Skeletal muscle tissue (tissue), 4 donors: ENCODE results near the gene PRPF6. TPM values are rescaled to one million over a fixed set of nuclear protein-coding genes. Genes with fewer than 3 reads are reported as not detected.

Experiments used
- H3K27ac ChIP-seq: one replicate; pipeline ENCODE4 v1.7.0; 2013; ENCODE audit warnings: mild to moderate bottlenecking, low read depth, low read length, inconsistent platforms
- H3K27me3 ChIP-seq, 3 donors: one replicate each; pipeline ENCODE4 v1.7.0; 2013; ENCODE audit warnings: low read length in 3 of 3; ENCODE audit not compliant: control insufficient read depth in 3 of 3, insufficient read depth in 3 of 3
- H3K36me3 ChIP-seq, 3 donors: one replicate each; pipeline ENCODE4 v1.7.0; 2013; ENCODE audit warnings: low read length in 3 of 3; ENCODE audit not compliant: control insufficient read depth in 3 of 3, insufficient read depth in 3 of 3
- H3K4me1 ChIP-seq, 3 donors: one replicate each; pipeline ENCODE4 v1.7.0; 2013; ENCODE audit warnings: low read length in 3 of 3, mild to moderate bottlenecking in 3 of 3; ENCODE audit not compliant: control insufficient read depth in 3 of 3, insufficient read depth in 3 of 3
- H3K4me3 ChIP-seq, 3 donors: one replicate each; pipeline ENCODE4 v1.7.0; 2013; ENCODE audit warnings: low read length in 3 of 3
- H3K9ac ChIP-seq, 3 donors: one replicate each; pipeline ENCODE4 v1.7.0; 2013; ENCODE audit warnings: low read length in 3 of 3, mild to moderate bottlenecking in 3 of 3, moderate library complexity in 2 of 3, low read depth in 1 of 3
- H3K9me3 ChIP-seq, 3 donors: one replicate each; pipeline ENCODE4 v1.7.0; 2013; ENCODE audit warnings: low read length in 3 of 3; ENCODE audit not compliant: control insufficient read depth in 3 of 3
- total RNA-seq: library from RNA; depleted of rRNA; stranded (reverse); fragments of >200 nt; gene quantifications from one replicate; pipeline ENCODE4 v1.2.3, GENCODE V29; 2014
- donor health status: Osteomylitis.

PRPF6 gene
- total RNA-seq, 1 donor from 2014 or later, result 55.8 TPM

DNA sequence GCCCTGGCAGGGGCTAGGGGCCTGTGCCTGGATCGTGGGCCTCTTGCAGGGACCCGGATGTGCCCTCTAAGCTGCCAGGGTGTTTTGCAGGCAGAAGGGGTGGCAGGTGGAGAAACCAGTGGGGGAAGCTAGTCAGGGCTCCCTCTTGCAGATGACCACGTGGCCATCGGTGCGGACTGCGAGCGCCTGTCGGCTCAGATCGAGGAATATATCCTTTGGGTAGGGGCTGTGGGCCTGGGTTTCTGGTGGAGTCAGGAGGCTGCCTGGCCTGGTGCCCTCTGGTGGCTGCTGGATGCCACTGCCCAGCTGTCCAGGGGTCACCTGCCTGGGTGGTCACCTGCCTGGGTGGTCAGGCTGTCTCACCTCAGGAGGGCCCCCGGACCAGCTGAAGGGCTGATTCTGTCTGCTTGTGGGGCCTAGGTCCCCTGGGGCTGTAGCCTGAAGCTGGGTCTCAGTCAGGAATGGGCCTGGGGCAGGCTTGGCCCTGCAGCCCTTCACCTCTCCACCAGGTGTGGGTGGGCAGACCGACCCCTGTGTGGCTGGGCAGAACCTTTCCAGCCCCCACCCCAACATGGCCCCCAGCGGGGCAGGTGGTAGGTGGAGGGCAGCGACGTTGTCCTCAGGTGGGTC lies 88.8 kb downstream of the PRPF6 start:
- Histone ChIP-seq H3K27ac (no peak overlapping the region), H3K9ac (no peak overlapping the region), H3K9me3 (no peaks in the 10 kb centered on the region), H3K4me1 (peaks cover 0 to 9% (median 4%) of the 10 kb centered on the region in 3 donors), H3K27me3 (no peaks in the 10 kb centered on the region), H3K4me3 (no peak overlapping the region), H3K36me3 (peaks cover 3 to 5% (median 4%) of the 10 kb centered on the region in 3 donors)

- H3K36me3 ChIP-seq, result peaks cover 3 to 5% (median 4%) of the 10 kb centered on the region in 3 donors
These were observed 89.5 kb downstream of the PRPF6 start for GRCh38 chr20:64070244-64070993.

DNA sequence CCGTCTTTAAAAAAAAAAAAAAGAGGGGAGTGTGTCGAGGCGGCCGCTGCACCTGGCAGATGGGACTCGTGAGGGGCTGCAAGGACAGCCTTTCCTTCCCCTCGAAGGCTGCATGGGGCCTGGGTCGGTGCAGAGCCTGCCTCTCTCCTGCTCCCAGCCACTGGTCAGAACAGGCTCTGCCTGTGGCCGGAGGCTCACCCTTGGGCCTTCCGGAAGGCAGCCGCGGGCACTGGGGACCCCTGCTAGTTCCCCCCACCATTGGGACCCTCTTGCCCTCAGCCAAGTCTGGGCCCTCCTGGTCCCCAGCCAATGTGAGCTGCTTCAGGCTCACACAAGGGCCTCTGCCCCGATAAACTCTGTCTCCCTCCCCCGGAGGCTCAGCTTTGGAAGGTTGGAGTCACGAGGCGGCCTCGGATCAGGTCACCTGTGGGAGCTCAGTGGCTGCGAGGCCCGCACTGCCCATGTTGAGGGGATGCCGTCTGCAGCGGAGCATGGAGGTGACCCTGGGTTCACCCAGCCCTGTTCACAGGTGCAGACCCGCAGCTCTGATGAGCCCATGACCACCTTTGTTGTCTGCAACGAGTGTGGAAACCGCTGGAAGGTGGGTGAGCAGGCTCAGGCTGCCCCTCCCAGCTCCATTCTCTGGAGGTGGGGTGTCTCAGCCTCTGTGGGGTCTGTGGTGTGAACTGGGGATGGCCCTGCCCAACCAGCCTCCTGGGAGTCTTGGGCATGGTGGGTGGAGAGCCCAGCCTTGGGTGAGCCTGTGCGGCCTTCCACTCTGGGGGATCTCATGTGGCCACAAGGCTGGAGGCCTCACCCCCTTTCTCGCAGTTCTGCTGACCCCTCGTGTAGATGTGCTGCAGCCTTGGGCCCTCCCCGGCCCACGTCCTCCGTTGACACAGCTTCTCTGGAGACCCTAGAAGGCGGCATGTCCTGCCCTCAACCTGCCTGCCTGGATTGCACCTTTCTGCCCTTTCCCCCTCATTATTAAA lies 90.7 kb downstream of the PRPF6 start:
- H3K27ac ChIP-seq, result no peak overlapping the region
- no peak overlapping the region for H3K9ac ChIP-seq
- no peaks in the 10 kb centered on the region for H3K9me3 ChIP-seq

More at GRCh38 chr20:64070244-64070993, 89.5 kb downstream of the PRPF6 start:
- Histone ChIP-seq H3K27ac (no peak overlapping the region), H3K4me3 (no peak overlapping the region), H3K9me3 (no peaks in the 10 kb centered on the region), H3K9ac (no peak overlapping the region), H3K4me1 (peaks cover 0 to 4% (median 0%) of the 10 kb centered on the region in 3 donors), H3K27me3 (no peaks in the 10 kb centered on the region)

DNA sequence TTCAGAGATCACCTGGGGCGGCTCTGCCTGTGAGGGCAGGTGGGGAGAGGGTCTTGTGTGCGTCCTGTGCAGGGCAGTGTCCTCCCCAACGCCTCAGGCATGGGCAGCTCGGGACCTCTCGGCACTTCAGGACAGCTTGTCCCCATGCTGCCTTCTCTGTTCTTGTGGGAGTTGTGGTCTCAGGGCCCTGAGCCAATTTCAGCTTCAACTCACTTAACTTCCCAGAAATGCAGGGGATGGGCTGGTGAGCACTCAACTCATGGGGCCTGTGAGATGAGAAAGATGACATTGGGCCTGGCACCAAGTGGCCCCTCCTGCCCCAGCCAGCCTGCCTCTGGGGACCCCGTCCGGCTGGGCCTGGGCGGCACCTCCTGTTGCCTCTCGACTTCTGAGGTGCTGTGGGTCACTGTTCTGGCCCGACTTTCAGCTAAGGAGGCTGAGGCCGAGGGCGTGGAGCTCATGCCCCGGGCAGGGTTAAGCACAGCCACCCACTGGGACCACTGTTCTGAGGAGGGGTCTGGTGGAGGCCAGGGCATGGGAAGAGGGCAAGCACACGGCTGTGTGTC lies 91.6 kb downstream of the PRPF6 start:
- no peak overlapping the region for H3K4me3 ChIP-seq
- H3K36me3 ChIP-seq, result peaks cover 3 to 5% (median 4%) of the 10 kb centered on the region in 3 donors
- H3K27ac ChIP-seq, result no peak overlapping the region
- no peaks in the 10 kb centered on the region for H3K9me3 ChIP-seq
- H3K27me3 ChIP-seq, result peaks cover 0 to 3% (median 0%) of the 10 kb centered on the region in 3 donors
- peaks cover 0 to 3% (median 2%) of the 10 kb centered on the region in 3 donors for H3K4me1 ChIP-seq
- H3K9ac ChIP-seq, result no peak overlapping the region

More for the DNA sequence above, 90.7 kb downstream of the PRPF6 start:
- Histone ChIP-seq H3K36me3 (peaks cover 3 to 5% (median 4%) of the 10 kb centered on the region in 3 donors), H3K4me1 (peaks cover 0 to 2% (median 0%) of the 10 kb centered on the region in 3 donors), H3K4me3 (no peak overlapping the region), H3K27me3 (peaks cover 0 to 3% (median 0%) of the 10 kb centered on the region in 3 donors)

DNA sequence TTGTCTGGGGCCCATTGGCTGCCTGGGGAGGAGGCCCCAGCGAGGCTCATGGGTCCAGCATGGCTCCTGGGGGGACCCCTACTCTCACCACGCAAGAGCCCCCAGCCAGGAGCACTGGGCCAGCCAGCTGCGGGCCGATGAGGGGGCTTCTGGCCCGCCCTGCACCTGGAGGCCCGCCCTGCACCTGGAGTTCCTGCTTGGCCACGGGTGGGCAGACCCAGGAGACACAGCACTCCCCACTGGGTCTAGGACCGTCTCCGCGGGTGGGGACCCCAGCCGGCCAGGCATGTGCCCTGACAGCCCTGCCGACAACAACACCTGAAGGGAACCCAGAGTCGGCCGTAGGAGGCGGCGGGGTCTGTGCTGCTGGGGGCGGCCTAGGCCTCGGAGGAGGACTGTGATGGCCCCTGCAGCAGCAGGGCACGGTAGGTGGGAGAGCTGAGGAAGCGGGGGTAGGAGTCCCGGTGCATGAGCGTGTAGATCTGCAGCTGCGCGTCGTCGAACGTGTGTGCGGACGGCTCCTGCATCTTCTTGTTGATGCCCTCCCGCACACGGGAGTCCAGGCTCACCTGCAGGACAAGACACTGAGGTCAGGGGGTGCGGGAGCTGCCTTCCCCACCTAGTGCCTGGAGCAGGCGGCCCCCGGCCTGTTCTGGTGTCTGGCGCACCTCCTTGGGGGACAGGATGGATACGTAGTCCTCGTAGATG lies 92.7 kb downstream of the PRPF6 start:
- peaks cover 4 to 13% (median 11%) of the 10 kb centered on the region in 3 donors for H3K4me1 ChIP-seq
- H3K9ac ChIP-seq, result no peak overlapping the region
- peaks cover 0 to 7% (median 2%) of the 10 kb centered on the region in 3 donors for H3K27me3 ChIP-seq
- H3K36me3 ChIP-seq, result peaks cover 3 to 5% (median 4%) of the 10 kb centered on the region in 3 donors
- no peak overlapping the region for H3K4me3 ChIP-seq
- H3K9me3 ChIP-seq, result no peaks in the 10 kb centered on the region
- no peak overlapping the region for H3K27ac ChIP-seq

GRCh38 chr20:64074184-64074789 lies 93.4 kb downstream of the PRPF6 start:
- Histone ChIP-seq H3K4me3 (no peak overlapping the region), H3K9ac (no peak overlapping the region), H3K36me3 (peaks cover 3 to 5% (median 4%) of the 10 kb centered on the region in 3 donors), H3K27ac (no peak overlapping the region), H3K4me1 (peaks cover 11 to 18% (median 17%) of the 10 kb centered on the region in 3 donors), H3K27me3 (peaks cover 0 to 7% (median 6%) of the 10 kb centered on the region in 3 donors), H3K9me3 (no peaks in the 10 kb centered on the region)

DNA sequence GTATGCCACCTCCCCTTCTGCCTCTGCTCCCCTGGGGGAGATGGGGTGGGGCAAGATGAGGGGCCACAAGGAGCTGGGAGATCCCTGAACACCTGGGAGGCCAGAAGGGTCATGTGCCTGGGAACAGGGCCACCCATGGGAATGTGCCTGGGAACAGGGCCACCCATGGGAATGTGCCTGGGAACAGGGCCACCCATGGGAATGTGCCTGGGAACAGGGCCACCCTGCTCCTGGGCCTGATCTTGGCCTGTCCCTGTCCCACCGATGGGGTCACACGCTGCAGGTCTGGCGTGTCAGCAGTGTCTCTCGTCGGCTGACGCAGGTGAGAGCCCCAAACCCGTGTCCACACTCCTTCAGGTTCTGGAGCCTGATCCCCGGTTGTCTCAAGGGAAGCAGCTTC lies 94.0 kb downstream of the PRPF6 start:
- Histone ChIP-seq H3K27me3 (peaks cover 0 to 7% (median 6%) of the 10 kb centered on the region in 3 donors), H3K4me1 (peaks cover 11 to 18% (median 17%) of the 10 kb centered on the region in 3 donors), H3K27ac (no peak overlapping the region), H3K4me3 (no peak overlapping the region), H3K9me3 (no peaks in the 10 kb centered on the region), H3K9ac (no peak overlapping the region), H3K36me3 (peaks cover 3 to 5% (median 4%) of the 10 kb centered on the region in 3 donors)

GRCh38 chr20:64075556-64075955 lies 94.6 kb downstream of the PRPF6 start:
- H3K4me3 ChIP-seq, result no peak overlapping the region
- peaks cover 0 to 7% (median 6%) of the 10 kb centered on the region in 3 donors for H3K27me3 ChIP-seq
- no peaks in the 10 kb centered on the region for H3K9me3 ChIP-seq
- H3K36me3 ChIP-seq, result peaks cover 3 to 5% (median 4%) of the 10 kb centered on the region in 3 donors
- no peak overlapping the region for H3K27ac ChIP-seq
- H3K9ac ChIP-seq, result no peak overlapping the region
- H3K4me1 ChIP-seq, result peaks cover 11 to 23% (median 19%) of the 10 kb centered on the region in 3 donors
